Muscle layer of duodenum (tissue), 2 donors: Measurements from ENCODE around the gene DAB2IP.
A peak's percentile ranks its signal among the peaks of the same experiment; 100 is the strongest.

ENCODE experiments used
- H3K27ac ChIP-seq: one replicate; pipeline ENCODE4 v1.7.0; 2013; ENCODE audit warnings: mild to moderate bottlenecking, low read length
- H3K27me3 ChIP-seq: one replicate; pipeline ENCODE4 v1.7.0; 2013; ENCODE audit warnings: low read depth, mild to moderate bottlenecking, control low read depth, low read length
- H3K36me3 ChIP-seq, 2 donors: one replicate each; pipeline ENCODE4 v1.7.0; 2013; ENCODE audit warnings: low read length in 2 of 2, control low read depth in 1 of 2, mild to moderate bottlenecking in 1 of 2; ENCODE audit not compliant: insufficient read depth in 2 of 2, control insufficient read depth in 1 of 2
- H3K4me1 ChIP-seq, 2 donors: one replicate each; pipeline ENCODE4 v1.7.0; 2013; ENCODE audit warnings: low read length in 2 of 2, mild to moderate bottlenecking in 2 of 2, control low read depth in 1 of 2, moderate library complexity in 1 of 2; ENCODE audit not compliant: insufficient read depth in 2 of 2, control insufficient read depth in 1 of 2
- H3K4me3 ChIP-seq, 2 donors: one replicate each; pipeline ENCODE4 v1.7.0; 2013; ENCODE audit warnings: low read length in 2 of 2, low read depth in 1 of 2, mild to moderate bottlenecking in 1 of 2
- H3K9me3 ChIP-seq, 2 donors: one replicate each; pipeline ENCODE4 v1.7.0; 2013; ENCODE audit warnings: low read length in 2 of 2, control low read depth in 1 of 2, mild to moderate bottlenecking in 1 of 2; ENCODE audit not compliant: control insufficient read depth in 1 of 2
- donor health status: healthy.

The DAB2IP gene

DNA sequence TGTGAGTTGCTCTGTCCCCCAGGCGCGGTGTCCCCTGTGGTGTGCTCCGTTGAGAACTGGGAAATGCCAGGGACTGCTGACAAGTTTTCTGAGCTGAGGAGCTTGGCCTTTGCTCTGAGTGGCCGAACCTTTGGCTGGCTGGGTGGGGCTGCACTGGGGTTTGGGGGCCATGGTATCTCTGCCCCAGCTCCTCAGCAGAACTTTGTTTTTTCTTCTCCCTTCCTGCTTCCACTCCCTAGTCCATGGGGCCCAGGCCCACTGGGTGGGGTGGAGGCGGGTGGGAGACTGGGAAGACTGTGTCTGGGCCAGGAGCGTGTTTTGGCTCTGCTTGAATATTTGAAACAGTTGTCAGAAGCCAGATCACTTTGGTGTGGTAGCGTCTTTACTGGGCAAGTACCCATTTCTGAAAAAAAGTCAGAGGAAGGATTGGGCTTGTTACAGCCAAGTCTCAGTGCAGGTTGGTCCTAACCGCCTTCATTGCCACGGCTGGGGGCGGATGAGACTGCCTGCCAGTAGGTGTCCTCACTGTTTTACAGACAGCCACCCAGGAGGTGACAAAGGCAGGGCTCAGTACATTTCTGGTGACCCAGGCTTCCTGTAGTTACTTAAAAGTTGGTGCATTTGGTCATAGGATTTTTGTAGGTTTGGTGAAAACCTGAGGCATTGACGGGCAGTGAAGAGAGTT is 92.7 kb downstream of the DAB2IP start:
- Histone ChIP-seq H3K4me1 (peaks cover 32 to 71% of the 10 kb centered on the region in 2 donors), H3K36me3 (no peaks in the 10 kb centered on the region), H3K27me3 (no peaks in the 10 kb centered on the region), H3K27ac (peak overlapping the region; percentile 90), H3K4me3 (peak overlapping the region; percentile 69 to 74), H3K9me3 (no peaks in the 10 kb centered on the region)

GRCh38 chr9:121744687-121745395 is 93.4 kb downstream of the DAB2IP start:
- no peaks in the 10 kb centered on the region for H3K27me3 ChIP-seq
- peaks cover 26 to 71% of the 10 kb centered on the region in 2 donors for H3K4me1 ChIP-seq
- no peaks in the 10 kb centered on the region for H3K9me3 ChIP-seq
- H3K36me3 ChIP-seq, result no peaks in the 10 kb centered on the region
- H3K4me3 ChIP-seq, result peak overlapping the region; percentile 69 to 74
- peak overlapping the region; percentile 90 for H3K27ac ChIP-seq

- H3K4me3 ChIP-seq, result peak overlapping the region in 1 of 2 donors; percentile 74
- H3K36me3 ChIP-seq, result no peaks in the 10 kb centered on the region
- H3K4me1 ChIP-seq, result peaks cover 27 to 69% of the 10 kb centered on the region in 2 donors
- no peak overlapping the region for H3K27ac ChIP-seq
- no peaks in the 10 kb centered on the region for H3K27me3 ChIP-seq
- H3K9me3 ChIP-seq, result no peaks in the 10 kb centered on the region
Measured at GRCh38 chr9:121745396-121745695, 93.9 kb downstream of the DAB2IP start.

DNA sequence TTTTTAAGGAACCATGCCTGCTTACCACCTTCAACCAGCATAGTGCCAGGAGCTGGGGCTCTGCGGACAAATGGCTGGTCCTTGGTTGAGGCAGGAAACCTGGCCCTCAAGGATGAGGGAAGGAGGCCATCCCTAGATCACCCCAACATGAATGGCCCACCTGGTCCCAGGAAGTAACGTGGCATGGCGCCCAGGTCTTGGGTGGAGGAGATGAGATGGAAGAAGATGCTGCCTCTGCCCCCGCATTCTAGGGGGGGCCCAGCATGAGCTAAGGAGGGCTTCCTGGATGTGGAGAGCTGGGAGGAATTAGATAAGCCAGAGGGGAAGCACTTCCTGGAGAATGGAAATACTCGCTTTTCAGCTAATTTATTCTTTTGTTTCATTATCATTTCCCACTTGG is 95.0 kb downstream of the DAB2IP start:
- no peaks in the 10 kb centered on the region for H3K27me3 ChIP-seq

GRCh38 chr9:121746866-121747265 is 95.4 kb downstream of the DAB2IP start:
- H3K27ac ChIP-seq, result no peak overlapping the region
- no peaks in the 10 kb centered on the region for H3K9me3 ChIP-seq
- no peak overlapping the region for H3K4me3 ChIP-seq
- H3K4me1 ChIP-seq, result peaks cover 32 to 59% of the 10 kb centered on the region in 2 donors
- H3K36me3 ChIP-seq, result no peaks in the 10 kb centered on the region
- H3K27me3 ChIP-seq, result no peaks in the 10 kb centered on the region

More for the DNA sequence above, 95.0 kb downstream of the DAB2IP start:
- peaks cover 29 to 59% of the 10 kb centered on the region in 2 donors for H3K4me1 ChIP-seq
- H3K4me3 ChIP-seq, result no peak overlapping the region
- H3K27ac ChIP-seq, result no peak overlapping the region
- no peaks in the 10 kb centered on the region for H3K36me3 ChIP-seq
- H3K9me3 ChIP-seq, result no peaks in the 10 kb centered on the region

- no peak overlapping the region for H3K4me3 ChIP-seq
- no peaks in the 10 kb centered on the region for H3K27me3 ChIP-seq
- peaks cover 29 to 57% of the 10 kb centered on the region in 2 donors for H3K4me1 ChIP-seq
- H3K36me3 ChIP-seq, result no peaks in the 10 kb centered on the region
- no peaks in the 10 kb centered on the region for H3K9me3 ChIP-seq
- peak overlapping the region; percentile 47 for H3K27ac ChIP-seq
Measured at GRCh38 chr9:121748074-121748473, 96.6 kb downstream of the DAB2IP start.

DNA sequence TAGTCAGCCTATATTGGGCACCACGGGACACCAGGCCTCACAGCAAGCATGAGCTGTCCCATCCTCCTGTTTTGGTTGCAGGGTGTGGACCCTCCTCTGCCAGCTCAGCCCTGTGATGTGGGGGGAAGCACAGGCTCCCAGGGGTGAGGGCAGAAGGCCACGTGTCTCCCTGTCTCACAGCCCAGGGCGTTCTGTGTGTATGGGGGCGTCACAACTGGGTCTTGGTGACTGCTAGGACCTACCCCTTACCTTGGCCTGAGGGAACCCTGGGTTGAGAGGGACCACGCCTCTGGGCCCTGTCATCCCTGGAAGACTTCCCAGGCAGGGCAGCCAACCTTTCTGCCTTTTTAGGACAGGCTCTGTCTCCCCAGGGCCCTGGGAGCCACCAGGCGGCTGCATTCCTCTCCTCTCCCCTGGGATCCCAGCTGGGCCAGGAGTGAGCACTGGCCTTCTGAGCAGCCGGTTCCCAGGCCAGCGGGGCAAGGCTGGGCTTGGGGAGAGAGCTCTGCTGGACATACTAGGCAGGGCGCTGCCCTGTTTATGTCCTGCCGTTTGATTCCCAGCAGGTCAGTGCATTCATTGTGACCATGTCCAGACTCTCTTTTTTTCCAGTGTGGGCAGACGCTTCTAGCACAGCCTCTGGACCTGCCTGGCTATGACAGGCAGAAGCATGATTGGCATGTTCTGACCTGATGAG is 97.4 kb downstream of the DAB2IP start:
- H3K4me1 ChIP-seq, result peaks cover 29 to 62% of the 10 kb centered on the region in 2 donors

GRCh38 chr9:121749614-121750013 is 98.2 kb downstream of the DAB2IP start:
- Histone ChIP-seq H3K36me3 (no peaks in the 10 kb centered on the region), H3K9me3 (no peaks in the 10 kb centered on the region), H3K27me3 (no peaks in the 10 kb centered on the region), H3K4me3 (no peak overlapping the region), H3K27ac (peak overlapping the region; percentile 47), H3K4me1 (peaks cover 25 to 58% of the 10 kb centered on the region in 2 donors)

More for the DNA sequence above, 97.4 kb downstream of the DAB2IP start:
- Histone ChIP-seq H3K4me3 (no peak overlapping the region), H3K27ac (peak overlapping the region; percentile 47), H3K36me3 (no peaks in the 10 kb centered on the region), H3K9me3 (no peaks in the 10 kb centered on the region), H3K27me3 (no peaks in the 10 kb centered on the region)

DNA sequence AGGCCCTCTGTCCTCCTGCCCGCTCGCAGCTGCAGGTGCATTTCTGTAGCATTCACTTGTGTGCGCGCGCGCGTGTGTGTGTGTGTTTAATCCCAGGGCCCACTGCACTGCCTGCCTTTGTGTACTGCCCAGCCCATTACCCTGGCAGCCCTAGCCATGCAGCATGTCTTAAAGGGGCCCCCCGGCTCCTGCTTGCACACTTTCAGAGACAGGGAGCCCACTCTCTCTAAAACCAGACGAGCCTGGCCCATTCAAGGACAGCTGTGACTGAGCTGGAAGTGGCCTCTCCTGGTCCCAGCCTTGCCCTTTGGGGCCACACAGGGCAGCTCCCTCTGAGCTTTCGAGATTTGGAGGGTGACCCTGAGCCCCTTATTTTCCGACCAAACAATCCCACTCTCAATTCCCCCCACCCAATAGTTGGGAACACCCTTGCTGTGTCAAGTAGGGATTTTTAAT is 98.9 kb downstream of the DAB2IP start:
- H3K27ac ChIP-seq, result peak overlapping the region; percentile 56
- H3K4me3 ChIP-seq, result no peak overlapping the region
- H3K36me3 ChIP-seq, result no peaks in the 10 kb centered on the region
- no peaks in the 10 kb centered on the region for H3K27me3 ChIP-seq
- H3K9me3 ChIP-seq, result no peaks in the 10 kb centered on the region
- peaks cover 19 to 57% of the 10 kb centered on the region in 2 donors for H3K4me1 ChIP-seq

DNA sequence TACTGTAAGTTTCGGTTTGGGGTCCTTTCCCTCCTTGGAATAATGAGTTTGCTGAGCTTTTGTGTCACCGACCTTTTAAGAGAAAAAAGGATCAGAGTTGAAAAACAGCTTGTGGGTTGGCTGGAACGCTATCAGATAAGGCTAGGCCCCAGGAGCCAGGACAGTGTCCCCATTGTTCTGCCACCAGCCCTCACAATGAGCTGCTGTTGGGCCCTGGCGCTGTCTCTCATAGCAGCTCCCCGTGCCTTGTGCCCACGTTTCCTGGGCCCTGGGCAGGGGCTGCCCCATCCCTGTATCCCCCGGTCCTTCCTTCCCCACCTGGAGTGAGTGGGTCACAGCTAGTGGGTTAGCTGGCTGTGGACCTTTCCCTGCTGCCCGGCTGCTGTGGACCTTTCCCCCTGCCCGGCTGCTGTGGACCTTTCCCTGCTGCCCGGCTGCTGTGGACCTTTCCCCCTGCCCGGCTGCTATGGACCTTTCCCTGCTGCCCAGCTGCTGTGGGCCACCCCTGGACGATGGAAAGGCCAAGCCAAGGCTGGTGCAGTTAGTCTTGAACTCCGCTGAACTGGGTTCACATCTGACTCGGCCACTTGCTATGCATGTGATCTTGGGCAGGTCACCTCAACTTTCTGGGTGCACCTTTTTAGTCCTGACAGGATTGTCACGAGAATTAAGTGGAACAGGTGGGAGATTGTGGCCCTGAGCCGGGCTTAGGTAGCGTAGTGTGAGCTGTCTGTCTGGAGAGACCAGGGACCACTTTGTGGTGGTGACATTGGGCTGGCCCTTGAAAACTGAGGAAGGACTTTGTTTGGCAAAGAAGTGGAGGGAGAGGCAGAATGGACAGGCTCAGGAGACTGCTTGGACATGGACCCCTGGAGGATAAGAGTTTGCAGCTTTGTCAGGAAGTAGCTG is 99.5 kb downstream of the DAB2IP start:
- no peaks in the 10 kb centered on the region for H3K36me3 ChIP-seq
- H3K27ac ChIP-seq, result peak overlapping the region; percentile 56
- peaks cover 19 to 63% of the 10 kb centered on the region in 2 donors for H3K4me1 ChIP-seq

More for the DNA sequence above, 99.5 kb downstream of the DAB2IP start:
- Histone ChIP-seq H3K27me3 (no peaks in the 10 kb centered on the region), H3K4me3 (no peak overlapping the region), H3K9me3 (no peaks in the 10 kb centered on the region)
